Measurements from ENCODE around the gene ISYNA1.

The ISYNA1 gene

DNA sequence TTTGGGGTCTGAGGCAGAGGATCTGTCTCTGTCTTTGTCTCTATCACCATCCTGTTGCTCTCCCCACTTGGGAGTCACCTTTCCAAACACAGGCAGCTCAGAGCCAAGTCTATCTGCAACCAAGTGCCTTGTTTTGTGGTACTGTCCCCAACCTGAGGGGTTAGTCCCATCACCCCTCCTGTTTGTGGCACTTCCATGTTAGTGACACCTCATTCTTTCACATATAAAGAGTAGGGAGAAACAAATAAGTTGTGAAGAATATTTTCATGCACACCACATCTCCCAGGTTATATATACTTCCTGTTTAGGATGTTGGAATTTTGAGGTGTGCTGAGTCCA lies 48.2 kb downstream of the ISYNA1 start:
- no peaks in the 10 kb centered on the region for H4K20me1 ChIP-seq (ENCODE audit: insufficient read depth, low read length)
- H3F3A ChIP-seq (ENCODE audit: insufficient read depth, low read length), result no peaks in the 10 kb centered on the region
- TF ChIP-seq CTCF (IDR thresholded peaks at IDR 0.05; ENCODE audit: low read length), result no peak
- no peak for TF ChIP-seq EZH2 (IDR thresholded peaks at IDR 0.05; ENCODE audit: borderline replicate concordance, low read length)
- no peak overlapping the region for H3K9ac ChIP-seq (ENCODE audit: low read length)
- no peaks in the 10 kb centered on the region for H3K9me2 ChIP-seq (ENCODE audit: low read depth, low read length)
- H3K4me1 ChIP-seq (ENCODE audit: insufficient read depth, low read length, severe bottlenecking), result peaks cover 26% of the 10 kb centered on the region
- no peaks in the 10 kb centered on the region for H3K36me3 ChIP-seq (ENCODE audit: insufficient read depth, low read length)
- no peak overlapping the region for H2AFZ ChIP-seq (ENCODE audit: low read length)
- H3K27ac ChIP-seq (ENCODE audit: low read depth, low read length, poor library complexity, severe bottlenecking), result no peak overlapping the region
- H3K79me2 ChIP-seq (ENCODE audit: insufficient read depth, low read length), result no peaks in the 10 kb centered on the region
- H3K27me3 ChIP-seq (ENCODE audit: insufficient read depth, low read length), result peaks cover 17% of the 10 kb centered on the region; the same call in 1 of the 2 replicates
- H3K4me3 ChIP-seq (ENCODE audit: low read depth, low read length, poor library complexity, severe bottlenecking), result no peak overlapping the region
- H3K9me3 ChIP-seq (ENCODE audit: low read length), result no peaks in the 10 kb centered on the region
- H3K4me2 ChIP-seq (ENCODE audit: low read length), result no peak overlapping the region

GRCh38 chr19:18388960-18389725 lies 48.8 kb downstream of the ISYNA1 start:
- Histone ChIP-seq H2AFZ (ENCODE audit: low read length) (no peak overlapping the region), H3K27ac (ENCODE audit: low read depth, low read length, poor library complexity, severe bottlenecking) (no peak overlapping the region), H3F3A (ENCODE audit: insufficient read depth, low read length) (no peaks in the 10 kb centered on the region), H3K9me3 (ENCODE audit: low read length) (no peaks in the 10 kb centered on the region), H3K36me3 (ENCODE audit: insufficient read depth, low read length) (no peaks in the 10 kb centered on the region), H4K20me1 (ENCODE audit: insufficient read depth, low read length) (no peaks in the 10 kb centered on the region), H3K4me1 (ENCODE audit: insufficient read depth, low read length, severe bottlenecking) (peaks cover 25% of the 10 kb centered on the region), H3K79me2 (ENCODE audit: insufficient read depth, low read length) (no peaks in the 10 kb centered on the region), H3K9ac (ENCODE audit: low read length) (no peak overlapping the region; the same call in 1 of the 2 replicates), H3K9me2 (ENCODE audit: low read depth, low read length) (no peaks in the 10 kb centered on the region), H3K4me3 (ENCODE audit: low read depth, low read length, poor library complexity, severe bottlenecking) (peak overlapping the region; percentile 31), H3K4me2 (ENCODE audit: low read length) (peak overlapping the region; percentile 55), H3K27me3 (ENCODE audit: insufficient read depth, low read length) (peaks cover 17% of the 10 kb centered on the region; the same call in 1 of the 2 replicates)
- TF ChIP-seq CTCF (IDR thresholded peaks at IDR 0.05; ENCODE audit: low read length) (no peak), EZH2 (IDR thresholded peaks at IDR 0.05; ENCODE audit: borderline replicate concordance, low read length) (no peak)

DNA sequence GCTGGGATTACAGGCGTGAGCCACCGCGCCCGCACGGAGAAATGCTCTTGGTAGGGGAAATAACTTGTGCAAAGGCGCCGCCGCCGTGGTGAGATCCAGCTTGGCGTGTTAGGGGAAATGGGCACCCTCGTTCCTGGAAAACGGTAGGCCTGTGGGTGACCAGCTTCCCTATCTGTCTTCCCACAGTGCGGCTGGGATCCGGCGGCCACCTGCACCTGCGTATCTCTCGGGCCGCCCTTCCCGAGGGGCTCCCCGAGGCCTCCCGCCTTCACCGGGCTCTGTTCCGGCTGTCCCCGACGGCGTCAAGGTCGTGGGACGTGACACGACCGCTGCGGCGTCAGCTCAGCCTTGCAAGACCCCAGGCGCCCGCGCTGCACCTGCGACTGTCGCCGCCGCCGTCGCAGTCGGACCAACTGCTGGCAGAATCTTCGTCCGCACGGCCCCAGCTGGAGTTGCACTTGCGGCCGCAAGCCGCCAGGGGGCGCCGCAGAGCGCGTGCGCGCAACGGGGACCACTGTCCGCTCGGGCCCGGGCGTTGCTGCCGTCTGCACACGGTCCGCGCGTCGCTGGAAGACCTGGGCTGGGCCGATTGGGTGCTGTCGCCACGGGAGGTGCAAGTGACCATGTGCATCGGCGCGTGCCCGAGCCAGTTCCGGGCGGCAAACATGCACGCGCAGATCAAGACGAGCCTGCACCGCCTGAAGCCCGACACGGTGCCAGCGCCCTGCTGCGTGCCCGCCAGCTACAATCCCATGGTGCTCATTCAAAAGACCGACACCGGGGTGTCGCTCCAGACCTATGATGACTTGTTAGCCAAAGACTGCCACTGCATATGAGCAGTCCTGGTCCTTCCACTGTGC lies 49.6 kb downstream of the ISYNA1 start:
- TF ChIP-seq EZH2 (IDR thresholded peaks at IDR 0.05; ENCODE audit: borderline replicate concordance, low read length) (no peak), CTCF (IDR thresholded peaks at IDR 0.05; ENCODE audit: low read length) (peak; percentile 94)

More for the DNA sequence above, 49.6 kb downstream of the ISYNA1 start:
- Histone ChIP-seq H4K20me1 (ENCODE audit: insufficient read depth, low read length) (no peaks in the 10 kb centered on the region), H3K27ac (ENCODE audit: low read depth, low read length, poor library complexity, severe bottlenecking) (no peak overlapping the region), H2AFZ (ENCODE audit: low read length) (no peak overlapping the region), H3K27me3 (ENCODE audit: insufficient read depth, low read length) (peaks cover 17% of the 10 kb centered on the region; the same call in 1 of the 2 replicates), H3K4me1 (ENCODE audit: insufficient read depth, low read length, severe bottlenecking) (peaks cover 18% of the 10 kb centered on the region), H3K4me3 (ENCODE audit: low read depth, low read length, poor library complexity, severe bottlenecking) (peak overlapping the region; percentile 31), H3K4me2 (ENCODE audit: low read length) (peak overlapping the region; percentile 55), H3F3A (ENCODE audit: insufficient read depth, low read length) (no peaks in the 10 kb centered on the region), H3K9me3 (ENCODE audit: low read length) (no peaks in the 10 kb centered on the region), H3K36me3 (ENCODE audit: insufficient read depth, low read length) (no peaks in the 10 kb centered on the region), H3K9me2 (ENCODE audit: low read depth, low read length) (no peaks in the 10 kb centered on the region), H3K79me2 (ENCODE audit: insufficient read depth, low read length) (no peaks in the 10 kb centered on the region), H3K9ac (ENCODE audit: low read length) (no peak overlapping the region; the same call in 1 of the 2 replicates)
